Left ventricle myocardium superior (tissue), 1 donor: ENCODE results near the gene SUSD3. TPM values are rescaled to one million over a fixed set of nuclear protein-coding genes. Genes with fewer than 3 reads are reported as not detected.
A peak's percentile ranks its signal among the peaks of the same experiment; 100 is the strongest.
"Not testable (repeated sequence)": the region's sequence is repeated elsewhere in the genome, so short reads cannot be mapped to it uniquely, and the experiment has no call there.

Experiments
- ATAC-seq: fragments of 200-7000 bp; cut with Tn5 transposase; one replicate; pipeline ENCODE4 v1.9.1; 2020; ENCODE audit warnings: mild to moderate bottlenecking, moderate library complexity
- DNase-seq: peaks from one replicate; pipeline ENCODE4 v3.0.0-alpha.2; 2020
- intact Hi-C: fragments of 100-400 bp; cut with micrococcal nuclease; formaldehyde crosslinking; loops from one replicate; pipeline ENCODE4 v1.11.0; 2022
- long read RNA-seq: library from polyadenylated mRNA; unstranded; transcript quantifications from one replicate; pipeline ENCODE4 v2.0.0, GENCODE V29; 2021
- total RNA-seq: library from RNA; stranded (reverse); fragmentation: NEBNext Ultra II Directional; extraction: Animal tissue kit (Norgen Biotek cat#: 25700); gene quantifications from one replicate; pipeline ENCODE4 v1.2.1, GENCODE V29; 2021
- donor health status: DM: no; HTN: yes; CAD: no; lungs with severe emphysema.

The SUSD3 gene
- 0.87 TPM for total RNA-seq
- long read RNA-seq: 0 reads

GRCh38 chr9:93058355-93059010 lies at the start of gene SUSD3:
SUSD3 (plus strand) TSS chr9:93058701; CDS start chr9:93058743, 42 bp downstream.
- ATAC-seq: peak; percentile 74
- peak; percentile 82 for DNase-seq
- intact Hi-C loops: no loop called here

GRCh38 chr9:93009337-93010015 lies 49.0 kb upstream of the SUSD3 start:
- intact Hi-C loops: no loop called here
- no peak for ATAC-seq
- no peak for DNase-seq

GRCh38 chr9:93010056-93010455 lies 48.4 kb upstream of the SUSD3 start:
- DNase-seq: no peak
- ATAC-seq: no peak
- intact Hi-C loops: no loop called here

DNA sequence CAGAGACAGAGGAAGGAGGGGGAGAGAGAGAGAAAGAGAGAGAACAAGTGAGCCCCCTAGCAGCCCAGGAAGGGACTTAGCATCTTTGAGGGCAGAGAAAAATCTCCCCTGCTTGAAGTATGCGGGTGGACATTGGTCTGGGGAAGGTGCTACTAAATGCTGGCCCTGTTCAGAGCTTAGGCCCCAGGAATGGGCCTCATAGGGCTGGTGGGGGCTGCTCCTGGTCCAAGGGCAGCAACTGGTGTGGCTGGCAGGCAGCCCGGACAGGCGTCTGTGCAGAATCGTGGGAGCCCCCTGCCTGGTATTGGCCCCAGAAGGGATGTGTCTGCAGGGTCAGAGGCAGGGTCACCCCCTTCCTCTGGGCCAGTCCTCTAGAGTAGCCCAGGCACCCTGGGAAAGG lies 47.8 kb upstream of the SUSD3 start:
- intact Hi-C loops: no loop called here
- ATAC-seq: no peak
- no peak for DNase-seq

GRCh38 chr9:93011114-93011513 lies 47.4 kb upstream of the SUSD3 start:
- intact Hi-C loops: no loop called here
- no peak for ATAC-seq

DNA sequence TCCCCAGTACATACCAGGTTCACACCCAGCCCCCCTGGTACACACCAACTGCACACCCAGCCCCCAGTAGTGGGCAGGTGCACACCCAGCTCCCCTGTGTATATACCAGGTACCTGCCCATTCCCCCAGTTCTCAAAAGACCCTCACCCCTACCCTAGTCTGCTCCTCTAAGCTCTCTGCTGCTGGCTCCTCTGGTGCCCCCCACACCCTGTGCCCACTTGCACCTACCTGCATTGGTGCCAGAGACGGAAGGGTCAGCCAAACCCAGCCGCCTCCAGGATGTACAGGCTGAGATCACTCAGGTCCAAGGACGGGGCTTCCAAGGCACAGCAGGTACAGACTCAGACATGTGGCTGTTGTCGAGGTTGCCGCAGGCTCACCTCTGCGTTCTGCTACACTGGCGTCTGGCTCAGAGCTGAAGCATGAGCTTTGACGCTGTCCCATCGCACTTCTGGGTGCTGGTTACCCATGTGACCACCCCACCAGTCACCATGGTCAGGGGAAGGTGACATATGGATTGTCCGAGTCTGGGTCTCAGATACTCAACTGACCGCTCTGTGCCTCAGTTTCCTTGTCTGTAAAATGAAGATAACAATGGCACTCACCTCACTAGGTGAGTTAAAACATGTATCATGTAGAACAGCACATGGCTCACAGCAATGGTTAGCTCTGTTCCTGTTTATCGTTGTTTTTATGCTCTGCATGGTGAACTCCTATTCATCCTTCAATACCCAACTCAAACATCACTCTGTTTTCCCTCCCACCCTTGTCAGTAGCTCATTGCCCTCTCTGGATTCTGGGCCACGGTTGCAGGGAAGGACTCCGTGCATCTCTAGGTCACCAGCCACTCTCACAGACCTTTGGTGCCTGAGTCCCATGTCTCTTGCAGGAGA lies 45.3 kb upstream of the SUSD3 start:
- no peak for ATAC-seq
- intact Hi-C loops: no loop called here
- DNase-seq: no peak

More at GRCh38 chr9:93011114-93011513, 47.4 kb upstream of the SUSD3 start:
- DNase-seq: no peak

GRCh38 chr9:93013856-93014582 lies 44.5 kb upstream of the SUSD3 start:
- no peak for DNase-seq
- ATAC-seq: no peak
- intact Hi-C loops: no loop called here

GRCh38 chr9:93015190-93015589 lies 43.3 kb upstream of the SUSD3 start:
- intact Hi-C loops: not testable (repeated sequence)

DNA sequence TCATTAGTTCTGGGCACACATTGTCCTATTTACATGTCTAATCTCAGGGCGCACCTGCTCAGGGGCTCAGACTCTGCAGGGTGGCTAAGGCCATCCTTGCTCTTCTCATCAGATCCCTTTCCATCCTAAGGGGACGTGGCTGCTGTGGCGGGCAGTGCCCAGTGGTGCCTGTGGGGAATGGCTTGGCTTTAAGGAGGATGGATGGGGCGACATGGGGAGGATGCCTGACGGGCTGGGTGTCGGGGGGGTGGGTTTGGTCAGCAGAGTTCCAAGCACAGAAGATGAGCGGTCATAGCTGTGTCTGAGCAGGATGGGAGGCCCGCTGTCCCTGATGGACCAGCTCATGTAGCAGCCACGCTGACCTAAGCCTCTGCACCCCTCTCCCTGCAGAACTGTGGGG lies 40.9 kb upstream of the SUSD3 start:
- intact Hi-C loops: no loop called here
- peak; percentile 6 for DNase-seq
- ATAC-seq: no peak

More at GRCh38 chr9:93015190-93015589, 43.3 kb upstream of the SUSD3 start:
- not testable (repeated sequence) for DNase-seq, ATAC-seq

GRCh38 chr9:93020151-93020550 lies 38.4 kb upstream of the SUSD3 start:
- DNase-seq: peak; percentile 2
- ATAC-seq: no peak
- intact Hi-C loops: no loop called here

- intact Hi-C loops: no loop called here
- ATAC-seq (no peak), DNase-seq (peak; percentile 16)
Observed at GRCh38 chr9:93020771-93021670, 37.5 kb upstream of the SUSD3 start.

DNA sequence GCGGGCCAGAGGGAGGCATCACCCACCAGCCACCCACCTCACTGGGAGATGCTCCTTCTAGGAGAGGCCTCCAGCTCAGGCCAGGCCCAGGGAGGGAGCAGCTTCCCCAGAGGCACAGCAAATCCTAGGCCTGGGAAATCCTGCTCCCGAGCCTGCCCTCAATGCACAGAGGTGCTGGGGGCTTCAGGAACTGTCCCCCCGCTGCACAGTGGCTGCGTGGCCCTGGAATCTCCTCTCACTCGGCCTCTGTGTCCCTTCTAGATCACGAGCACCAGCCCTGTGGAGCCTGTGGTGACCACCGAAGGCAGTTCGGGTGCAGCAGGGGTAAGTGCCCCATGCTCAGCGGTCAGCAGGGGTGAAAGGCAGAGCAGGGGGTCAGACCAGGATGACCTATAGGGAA lies 36.4 kb upstream of the SUSD3 start:
- intact Hi-C loops: no loop called here
- no peak for ATAC-seq
- peak; percentile 9 for DNase-seq

DNA sequence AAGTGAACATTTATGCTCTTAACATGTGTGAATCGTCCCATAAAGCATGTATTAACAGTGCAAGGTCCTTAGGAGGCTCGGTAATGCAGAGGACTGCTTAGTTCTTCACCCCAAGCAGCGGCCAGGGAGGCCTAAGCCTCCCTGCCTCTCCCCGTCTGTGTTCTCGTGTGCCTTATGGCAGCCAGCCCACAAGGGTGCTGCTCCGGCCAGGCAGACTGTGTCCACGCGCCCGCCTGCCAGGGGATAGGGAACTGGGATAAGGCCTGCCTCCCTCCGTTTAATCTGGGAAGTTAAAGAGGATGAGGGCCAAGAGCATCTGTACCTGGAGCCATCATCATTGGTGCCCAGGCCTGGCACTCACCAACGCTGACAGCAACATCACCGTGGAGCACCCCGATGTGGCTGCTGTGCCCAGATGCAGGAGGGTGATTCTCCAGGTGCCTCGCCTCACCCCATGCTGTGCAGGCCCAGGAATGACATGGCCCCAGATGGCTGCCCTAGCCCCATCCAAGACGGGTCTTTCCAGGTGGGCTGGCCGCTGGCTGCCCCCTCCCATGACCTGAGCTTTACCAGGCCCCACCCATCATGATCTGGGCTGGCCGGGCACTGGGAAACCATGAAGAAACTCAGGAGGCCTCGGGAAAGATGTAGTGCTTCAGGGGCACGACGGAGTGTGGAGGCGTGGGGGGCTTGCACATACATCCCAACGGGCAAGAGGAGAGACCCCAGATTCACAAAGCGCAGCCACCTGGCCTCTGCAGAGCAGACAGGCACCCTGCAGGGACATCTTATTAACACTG lies 35.6 kb upstream of the SUSD3 start:
- intact Hi-C loops: no loop called here
- ATAC-seq: no peak

GRCh38 chr9:93023521-93023815 lies 35.0 kb upstream of the SUSD3 start:
- intact Hi-C loops: no loop called here
- no peak for ATAC-seq
- no peak for DNase-seq

More for the DNA sequence above, 35.6 kb upstream of the SUSD3 start:
- DNase-seq: peak; percentile 23

GRCh38 chr9:93024646-93024910 lies 33.9 kb upstream of the SUSD3 start:
- ATAC-seq (no peak), DNase-seq (no peak)
- intact Hi-C loops: no loop called here

- ATAC-seq: no peak
Observed at GRCh38 chr9:93024986-93025630, 33.4 kb upstream of the SUSD3 start.

GRCh38 chr9:93025736-93026135 lies 32.8 kb upstream of the SUSD3 start:
- intact Hi-C loops: no loop called here
- peak; percentile 22 for DNase-seq
- no peak for ATAC-seq

More at GRCh38 chr9:93024986-93025630, 33.4 kb upstream of the SUSD3 start:
- DNase-seq: peak; percentile 25
- intact Hi-C loops: no loop called here
